Myocyte (in vitro differentiated cells): ENCODE data around the gene CEP68. TPM values are rescaled to one million over a fixed set of nuclear protein-coding genes. Genes with fewer than 3 reads are reported as not detected.
"Not testable (repeated sequence)": the region's sequence is repeated elsewhere in the genome, so short reads cannot be mapped to it uniquely, and the experiment has no call there.

Experiments used
- DNase-seq: peaks from one replicate; pipeline ENCODE4 v3.0.0-alpha.2; 2012; ENCODE audit warnings: low read depth
- polyA plus RNA-seq: library from polyadenylated mRNA; unstranded; fragments of >200 nt; gene quantifications from one replicate; pipeline ENCODE4 v1.2.1, GENCODE V29; 2012; ENCODE audit warnings: missing spikeins
- total RNA-seq: library from RNA; depleted of rRNA; stranded (reverse); fragments of >200 nt; gene quantifications from 2 replicates; pipeline ENCODE4 v1.2.3, GENCODE V29; 2014

Gene CEP68, protein sequence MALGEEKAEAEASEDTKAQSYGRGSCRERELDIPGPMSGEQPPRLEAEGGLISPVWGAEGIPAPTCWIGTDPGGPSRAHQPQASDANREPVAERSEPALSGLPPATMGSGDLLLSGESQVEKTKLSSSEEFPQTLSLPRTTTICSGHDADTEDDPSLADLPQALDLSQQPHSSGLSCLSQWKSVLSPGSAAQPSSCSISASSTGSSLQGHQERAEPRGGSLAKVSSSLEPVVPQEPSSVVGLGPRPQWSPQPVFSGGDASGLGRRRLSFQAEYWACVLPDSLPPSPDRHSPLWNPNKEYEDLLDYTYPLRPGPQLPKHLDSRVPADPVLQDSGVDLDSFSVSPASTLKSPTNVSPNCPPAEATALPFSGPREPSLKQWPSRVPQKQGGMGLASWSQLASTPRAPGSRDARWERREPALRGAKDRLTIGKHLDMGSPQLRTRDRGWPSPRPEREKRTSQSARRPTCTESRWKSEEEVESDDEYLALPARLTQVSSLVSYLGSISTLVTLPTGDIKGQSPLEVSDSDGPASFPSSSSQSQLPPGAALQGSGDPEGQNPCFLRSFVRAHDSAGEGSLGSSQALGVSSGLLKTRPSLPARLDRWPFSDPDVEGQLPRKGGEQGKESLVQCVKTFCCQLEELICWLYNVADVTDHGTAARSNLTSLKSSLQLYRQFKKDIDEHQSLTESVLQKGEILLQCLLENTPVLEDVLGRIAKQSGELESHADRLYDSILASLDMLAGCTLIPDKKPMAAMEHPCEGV
- total RNA-seq, result 25.0 and 36.8 TPM in 2 replicates
- polyA plus RNA-seq, result 12.4 TPM

DNA sequence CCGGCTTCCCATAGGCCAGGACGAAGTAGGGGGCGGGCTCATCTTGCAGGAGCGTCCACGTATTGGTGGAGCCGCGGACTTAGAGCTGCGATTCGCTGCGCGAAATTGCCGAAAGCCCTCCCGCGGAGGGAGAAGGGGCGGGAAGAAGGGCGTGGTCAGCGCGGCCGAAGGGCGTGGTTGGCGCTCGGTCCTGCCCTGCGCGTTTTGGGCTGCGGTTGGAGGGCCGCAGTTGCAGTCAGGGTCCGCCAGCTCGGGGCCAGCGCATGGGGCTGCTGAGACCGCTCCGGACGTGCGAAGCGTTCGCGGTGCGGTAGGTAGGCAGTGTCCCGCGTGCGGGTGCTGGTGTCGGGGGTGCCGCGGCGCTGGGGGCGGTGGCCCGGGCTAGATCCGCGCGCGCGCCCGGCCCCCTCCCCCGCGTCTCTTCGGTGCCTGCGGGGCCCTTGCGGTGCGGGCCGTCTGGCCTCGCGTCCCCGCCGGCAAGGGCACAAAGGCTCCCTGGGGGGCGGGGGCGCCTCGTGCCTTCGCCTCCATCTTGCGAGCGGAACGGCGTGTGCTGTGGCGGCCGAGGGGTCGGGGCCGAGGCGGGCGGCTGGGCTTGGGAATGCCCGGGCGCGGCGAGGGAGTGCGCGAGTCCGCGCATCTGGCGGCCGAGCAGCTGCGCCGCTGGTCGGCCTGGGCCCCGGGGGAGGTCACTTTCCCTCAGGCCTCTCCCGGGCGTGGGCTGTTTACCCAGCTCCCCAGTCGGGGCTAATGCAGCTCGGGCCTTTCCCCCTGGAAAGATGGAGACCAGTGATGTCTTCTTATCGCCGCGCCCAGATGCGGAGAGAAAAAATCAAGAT, at the start of gene CEP68:
TSS of gene CEP68 (plus strand) at position 202 of the 839 bp plus-strand sequence. CDS start 13,029 bp downstream, outside the sequence.
- DNase-seq, result peak; percentile 98

DNA sequence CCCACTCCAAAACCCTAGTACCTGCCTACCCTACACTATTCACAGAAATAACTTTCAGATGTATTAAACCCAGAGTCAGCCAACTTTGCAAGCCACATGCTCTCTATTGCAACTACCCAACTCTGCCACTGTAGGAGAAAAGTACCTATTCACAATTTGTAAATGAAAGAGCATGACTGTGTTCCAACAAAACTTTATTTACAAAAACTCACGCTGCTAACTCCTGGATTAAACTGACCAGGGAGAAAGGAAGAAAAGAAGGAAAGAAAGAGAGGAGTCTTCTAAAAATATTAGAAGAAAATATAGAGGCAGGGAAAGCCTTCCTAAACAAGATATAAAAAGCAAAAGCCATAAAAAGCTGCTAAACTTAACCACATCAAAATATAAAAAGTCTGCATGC, 42.4 kb upstream of the CEP68 start:
- no peak for DNase-seq

DNA sequence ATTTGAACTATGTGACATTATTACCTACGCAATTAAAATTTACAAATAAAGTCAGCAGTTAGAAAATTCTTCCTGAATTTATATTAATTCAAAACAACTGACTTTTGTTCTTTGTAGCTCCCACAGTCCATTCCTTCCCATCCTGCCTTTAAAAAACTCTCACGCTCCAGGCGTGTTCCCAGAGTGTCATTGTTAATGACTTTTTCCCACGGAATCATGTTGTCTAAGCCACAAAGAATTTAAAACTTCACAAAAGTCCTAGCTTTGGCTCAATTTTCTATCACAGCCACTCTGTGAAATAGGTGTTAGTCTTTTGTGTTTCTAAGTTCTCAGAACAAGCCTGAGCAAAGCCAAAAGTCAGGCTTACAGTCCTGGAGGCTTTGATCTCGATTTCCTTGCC, 40.5 kb upstream of the CEP68 start:
- no peak for DNase-seq

DNA sequence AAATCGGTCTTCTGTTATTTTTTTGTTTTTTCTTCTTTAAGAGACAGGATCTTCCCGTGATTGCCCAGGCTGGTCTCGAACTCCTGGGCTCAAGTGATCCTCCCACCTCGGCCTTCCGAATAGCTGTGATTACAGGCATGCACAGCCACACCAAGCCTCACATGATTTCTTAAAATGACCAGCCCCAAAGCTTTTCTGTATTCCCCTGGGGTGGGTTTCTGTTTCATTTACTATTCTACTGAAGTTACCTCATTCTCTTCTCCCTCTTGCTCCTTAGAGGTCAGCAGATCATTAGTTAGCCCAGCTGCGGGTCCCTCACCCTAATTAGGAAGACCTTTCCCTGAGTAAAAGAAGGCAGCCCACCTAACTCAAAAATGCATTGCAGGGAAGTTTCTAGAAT, 39.4 kb upstream of the CEP68 start:
- DNase-seq, result no peak

DNA sequence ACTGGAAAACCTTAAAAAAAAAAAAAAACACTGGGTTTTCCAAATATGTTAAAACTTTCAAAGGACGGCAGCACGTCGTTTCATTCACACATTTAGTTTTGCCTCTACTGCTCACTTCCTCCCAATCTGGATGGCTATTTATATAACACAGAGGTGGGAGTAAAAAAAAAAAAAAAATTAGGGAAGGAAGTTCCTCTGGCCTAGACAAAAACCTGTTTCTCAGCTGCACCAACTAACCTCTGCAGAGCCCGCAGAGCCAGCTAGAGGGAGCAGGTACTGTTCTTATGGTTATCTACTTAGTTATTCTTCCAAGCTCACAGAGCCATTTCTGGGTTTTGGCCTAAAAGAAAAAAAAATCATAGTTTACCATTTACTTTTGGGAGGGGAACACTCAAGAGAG, 38.9 kb upstream of the CEP68 start:
- DNase-seq, result no peak

DNA sequence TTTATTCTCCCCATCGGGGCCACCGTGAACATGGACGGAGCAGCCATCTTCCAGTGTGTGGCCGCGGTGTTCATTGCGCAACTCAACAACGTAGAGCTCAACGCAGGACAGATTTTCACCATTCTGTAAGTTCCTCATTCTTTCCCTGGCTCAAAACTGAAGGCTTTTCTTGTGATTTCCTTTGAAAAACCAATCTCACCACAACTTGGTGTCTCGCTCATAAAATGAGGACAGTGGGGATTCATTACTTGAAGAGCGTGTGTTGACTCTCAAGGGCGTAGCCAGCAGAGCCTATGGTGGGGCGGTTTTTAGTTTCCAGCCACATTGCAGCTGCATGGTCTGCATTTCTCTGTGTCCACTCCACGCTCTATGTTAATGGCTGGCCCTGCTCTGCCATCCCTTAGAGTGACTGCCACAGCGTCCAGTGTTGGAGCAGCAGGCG, 38.1 kb upstream of the CEP68 start:
- DNase-seq, result no peak

DNA sequence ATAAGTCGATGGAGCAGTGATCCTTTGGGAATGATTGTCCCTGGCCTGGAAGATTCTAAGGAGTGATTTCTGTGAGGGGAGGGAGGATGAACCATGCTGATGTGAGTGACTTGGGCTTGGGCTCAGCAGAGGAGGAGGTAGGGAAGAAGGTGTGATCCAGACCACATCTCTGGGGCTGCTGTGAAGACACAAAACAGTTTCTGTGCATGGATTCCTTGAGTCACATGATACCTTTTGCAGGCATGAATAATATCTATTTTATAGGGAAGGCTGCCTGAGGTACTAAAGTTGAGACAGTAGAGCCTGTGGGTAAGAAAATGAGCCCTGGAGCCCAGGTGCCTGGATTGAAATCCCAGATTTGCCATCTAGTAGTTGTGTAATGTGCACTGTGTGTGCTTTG, 37.2 kb upstream of the CEP68 start:
- DNase-seq, result no peak

DNA sequence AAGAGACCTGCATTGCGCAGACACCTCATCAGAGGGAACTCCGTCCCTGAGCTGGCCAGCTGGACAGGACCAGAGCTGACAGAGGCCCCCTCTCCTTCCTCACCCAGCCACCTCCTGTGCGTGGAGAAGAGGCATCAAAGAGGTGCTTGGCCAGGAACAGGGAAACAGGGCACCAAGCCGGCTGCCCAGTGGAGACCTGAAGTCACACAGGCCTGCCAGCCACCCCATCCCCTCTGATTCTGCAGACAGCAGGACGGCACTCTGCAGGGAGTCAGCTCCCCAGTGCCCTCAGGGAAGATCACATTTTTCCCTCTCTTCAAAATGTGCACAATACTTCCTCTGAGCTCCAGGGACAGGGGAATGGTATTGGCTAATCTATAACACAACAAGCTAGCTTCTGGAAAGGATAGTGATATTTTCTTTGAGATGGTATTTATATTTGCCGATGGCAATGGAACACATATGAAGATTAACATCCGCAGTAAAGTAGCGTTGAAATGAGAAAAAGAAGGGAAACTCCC, 36.5 kb upstream of the CEP68 start:
- DNase-seq, result no peak

DNA sequence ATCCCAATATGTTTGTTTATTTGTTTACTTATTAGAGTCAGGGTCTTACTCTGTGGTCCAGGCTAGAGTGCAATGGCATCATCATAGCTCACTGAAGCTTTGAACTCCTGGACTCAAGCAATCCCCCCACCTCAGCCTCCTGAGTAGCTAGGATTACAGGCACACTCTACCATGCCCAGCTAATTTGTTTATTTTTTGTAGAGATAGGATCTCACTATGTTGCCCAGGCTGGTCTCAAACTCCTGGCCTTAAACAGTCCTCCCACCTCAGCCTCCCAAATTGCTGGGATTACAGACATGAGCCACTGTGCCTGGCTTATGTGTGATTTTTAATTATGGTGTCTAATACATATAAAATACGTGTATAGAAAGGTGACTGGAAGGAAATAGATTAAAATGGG, 36.0 kb upstream of the CEP68 start:
- not testable (repeated sequence) for DNase-seq

DNA sequence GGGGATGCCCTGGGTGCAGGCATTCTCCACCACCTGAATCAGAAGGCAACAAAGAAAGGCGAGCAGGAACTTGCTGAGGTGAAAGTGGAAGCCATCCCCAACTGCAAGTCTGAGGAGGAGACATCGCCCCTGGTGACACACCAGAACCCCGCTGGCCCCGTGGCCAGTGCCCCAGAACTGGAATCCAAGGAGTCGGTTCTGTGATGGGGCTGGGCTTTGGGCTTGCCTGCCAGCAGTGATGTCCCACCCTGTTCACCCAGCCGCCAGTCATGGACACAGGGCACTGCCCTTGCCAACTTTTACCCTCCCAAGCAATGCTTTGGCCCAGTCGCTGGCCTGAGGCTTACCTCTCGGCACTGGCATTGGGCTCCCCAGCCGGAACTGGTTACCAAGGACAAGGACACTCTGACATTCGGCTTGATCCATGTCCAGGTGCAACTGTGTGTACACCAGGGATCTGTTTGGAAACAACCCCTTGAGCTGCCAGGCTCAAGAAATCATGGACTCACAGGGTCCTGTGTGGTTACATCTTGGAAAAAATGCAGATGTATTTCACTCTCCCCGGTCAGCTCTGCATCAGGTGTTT, 35.2 kb upstream of the CEP68 start:
- no peak for DNase-seq

DNA sequence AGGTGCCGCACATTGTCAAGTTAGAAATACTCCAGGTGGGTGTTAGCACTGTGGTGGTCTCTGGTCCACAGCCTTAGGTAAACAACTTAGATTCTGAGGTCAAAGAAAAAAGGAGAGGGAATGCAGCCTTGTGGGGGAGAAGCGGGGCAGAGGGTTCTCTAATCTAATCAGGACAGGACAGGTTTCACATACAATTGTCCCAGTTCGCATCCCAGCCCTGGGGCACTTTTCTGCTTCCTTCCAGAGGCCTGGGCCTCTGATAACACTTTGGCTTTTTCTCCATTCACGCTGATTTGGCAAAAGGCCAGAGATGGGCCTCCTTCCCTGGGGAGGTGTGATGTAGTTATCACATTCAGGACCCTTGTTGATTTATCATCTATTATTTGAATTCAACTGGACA, 34.5 kb upstream of the CEP68 start:
- no peak for DNase-seq

DNA sequence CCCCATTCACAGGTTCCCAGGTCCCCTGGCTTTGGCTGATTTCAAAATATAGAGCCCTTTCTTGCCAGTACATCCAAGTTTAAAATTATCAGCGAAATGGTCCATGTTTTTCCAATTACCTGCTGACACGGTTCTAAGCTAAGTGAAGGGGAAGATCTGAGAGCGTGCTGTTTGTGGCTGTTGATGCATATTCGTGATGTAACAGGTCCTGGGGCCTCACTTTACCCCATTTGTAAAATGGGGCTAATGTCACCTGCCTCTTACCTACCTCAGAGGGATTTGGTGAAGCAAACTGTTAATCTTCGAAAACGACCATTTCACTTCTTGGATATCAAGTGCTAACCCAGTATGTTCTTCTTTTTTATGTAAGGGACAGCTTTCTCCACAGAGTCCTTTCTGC, 34.0 kb upstream of the CEP68 start:
- no peak for DNase-seq

DNA sequence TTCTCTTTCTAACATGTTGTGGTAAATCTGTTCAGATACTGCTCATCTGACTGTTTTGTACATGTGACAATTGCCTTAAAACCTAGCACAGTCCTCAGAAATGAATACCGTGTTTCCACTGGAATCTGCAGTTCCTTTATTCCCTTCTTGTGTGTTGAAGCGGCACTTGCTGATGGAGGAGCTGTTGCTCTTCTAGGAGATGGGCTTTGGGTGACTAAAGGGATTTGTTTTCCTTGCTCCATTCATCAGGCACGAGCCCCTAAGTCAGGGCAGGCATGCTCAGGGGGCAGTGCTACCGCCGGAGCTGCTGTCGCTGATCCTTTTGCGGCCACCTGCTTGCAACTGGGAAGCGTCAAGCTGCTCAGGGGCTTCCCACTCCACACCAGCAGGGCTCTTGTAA, 32.5 kb upstream of the CEP68 start:
- no peak for DNase-seq

DNA sequence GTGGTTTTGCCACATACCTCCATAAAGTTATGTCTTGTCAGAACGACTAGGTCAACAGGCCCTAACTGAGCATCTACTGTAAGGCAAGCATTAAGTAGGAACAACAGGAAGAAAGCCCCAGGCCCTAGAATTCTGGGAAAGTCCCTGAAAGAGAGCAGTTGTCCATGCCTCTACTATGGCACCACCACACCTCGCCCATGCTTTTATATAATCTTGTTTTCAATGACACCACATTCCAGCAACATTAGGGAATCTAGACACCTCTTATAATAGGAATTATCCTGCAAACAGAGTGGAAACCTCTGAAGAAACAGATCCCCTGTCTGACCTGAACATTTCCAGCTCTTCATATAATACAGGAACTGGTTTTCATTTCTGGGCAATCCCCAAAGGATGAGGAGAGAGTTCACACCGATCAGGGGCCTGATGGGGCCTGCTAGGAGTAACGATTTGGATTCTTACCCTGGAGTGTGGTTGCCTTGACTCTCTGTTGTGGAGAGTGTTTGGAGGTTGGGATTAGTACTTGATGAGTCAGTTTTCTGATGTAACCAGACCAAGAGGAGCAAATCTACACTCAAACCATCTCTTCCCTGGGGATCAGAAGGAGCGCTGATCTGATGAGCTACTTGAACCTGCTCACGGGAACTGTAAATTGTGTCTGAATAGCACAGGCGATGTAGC, 31.9 kb upstream of the CEP68 start:
- DNase-seq, result peak; percentile 81

DNA sequence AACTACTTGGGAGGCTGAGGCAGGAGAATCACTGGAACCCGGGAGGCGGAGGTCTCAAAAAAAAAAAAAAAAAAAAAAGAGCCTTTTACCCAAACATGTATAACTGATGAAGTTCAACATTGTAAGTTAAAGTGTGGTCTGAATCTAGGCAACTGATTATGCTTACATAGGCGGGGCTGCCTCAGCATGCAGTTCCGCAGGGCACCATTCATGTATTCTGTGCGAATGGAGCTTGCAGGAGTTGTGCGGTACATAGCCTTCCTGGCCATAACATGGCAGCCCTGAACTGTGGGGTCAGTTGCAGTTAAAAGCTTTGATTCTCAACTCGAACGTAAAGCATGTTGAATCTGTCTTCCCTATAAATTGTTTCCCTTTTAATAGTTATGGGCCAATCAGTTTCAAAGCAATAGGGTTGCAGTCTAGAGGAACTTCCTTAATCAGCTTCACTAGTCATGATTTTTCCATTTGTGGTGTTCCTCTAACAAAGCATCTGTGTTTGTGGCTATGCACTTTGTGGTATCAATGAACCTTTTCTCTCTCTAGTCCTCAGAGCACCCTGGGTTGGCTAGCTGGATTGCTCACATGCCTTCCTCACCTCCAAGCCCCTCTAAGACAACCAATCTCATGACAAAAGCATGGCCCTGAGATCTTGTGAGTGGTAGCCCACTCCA, 30.6 kb upstream of the CEP68 start:
- peak; percentile 52 for DNase-seq

DNA sequence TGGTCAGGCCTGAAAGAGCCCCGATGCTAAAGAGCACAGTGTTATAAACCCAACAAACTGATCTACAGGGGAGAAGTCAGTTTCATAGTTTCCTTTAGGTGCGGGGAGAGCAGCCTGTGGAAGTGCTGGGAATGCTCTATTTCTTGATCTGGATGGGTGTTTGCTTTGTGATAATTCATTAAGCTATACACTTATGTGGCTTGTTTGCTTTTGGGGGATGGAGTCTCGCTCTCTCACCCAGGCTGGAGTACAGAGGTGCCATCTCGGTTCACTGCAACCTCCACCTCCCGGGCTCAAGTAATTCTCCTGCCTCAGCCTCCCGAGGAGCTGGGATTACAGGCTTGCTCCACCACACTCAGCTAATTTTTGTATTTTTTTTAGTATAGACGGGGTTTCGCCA, 30.1 kb upstream of the CEP68 start:
- no peak for DNase-seq

DNA sequence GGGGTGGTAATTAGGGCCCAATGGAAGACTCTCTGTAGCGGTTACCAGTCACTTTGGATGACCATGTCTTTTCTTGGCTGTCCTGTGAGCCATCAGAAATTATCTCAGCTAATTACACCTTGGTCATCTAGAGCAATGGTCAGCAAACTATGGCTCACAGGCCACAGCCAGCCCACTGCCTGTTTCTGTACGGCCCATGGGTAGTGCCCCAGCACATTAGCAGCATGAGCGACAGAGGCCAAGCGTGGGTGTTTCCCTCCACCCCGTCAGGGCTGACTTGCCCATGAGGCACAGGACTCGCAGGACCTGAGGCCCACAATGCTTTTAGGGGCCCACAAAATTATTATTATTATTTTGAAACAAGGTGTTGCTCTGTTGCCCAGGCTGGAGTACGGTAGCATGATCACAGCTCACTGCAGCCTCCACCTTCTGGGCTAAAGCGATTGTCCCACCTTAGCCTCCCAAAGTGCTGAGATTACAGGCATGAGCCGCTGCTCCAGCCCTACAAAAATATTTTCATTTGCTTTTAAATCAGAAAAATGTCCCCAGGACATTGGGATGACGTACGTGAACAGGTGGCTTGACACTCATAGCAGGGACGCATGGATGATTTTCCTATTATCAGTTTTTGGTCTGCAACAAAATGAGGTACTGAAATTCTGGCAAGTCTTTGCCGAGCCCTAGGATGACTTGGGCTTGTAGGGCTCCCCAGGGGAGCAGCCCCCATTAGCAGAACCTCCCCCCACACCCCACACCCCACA, 29.3 kb upstream of the CEP68 start:
- no peak for DNase-seq

DNA sequence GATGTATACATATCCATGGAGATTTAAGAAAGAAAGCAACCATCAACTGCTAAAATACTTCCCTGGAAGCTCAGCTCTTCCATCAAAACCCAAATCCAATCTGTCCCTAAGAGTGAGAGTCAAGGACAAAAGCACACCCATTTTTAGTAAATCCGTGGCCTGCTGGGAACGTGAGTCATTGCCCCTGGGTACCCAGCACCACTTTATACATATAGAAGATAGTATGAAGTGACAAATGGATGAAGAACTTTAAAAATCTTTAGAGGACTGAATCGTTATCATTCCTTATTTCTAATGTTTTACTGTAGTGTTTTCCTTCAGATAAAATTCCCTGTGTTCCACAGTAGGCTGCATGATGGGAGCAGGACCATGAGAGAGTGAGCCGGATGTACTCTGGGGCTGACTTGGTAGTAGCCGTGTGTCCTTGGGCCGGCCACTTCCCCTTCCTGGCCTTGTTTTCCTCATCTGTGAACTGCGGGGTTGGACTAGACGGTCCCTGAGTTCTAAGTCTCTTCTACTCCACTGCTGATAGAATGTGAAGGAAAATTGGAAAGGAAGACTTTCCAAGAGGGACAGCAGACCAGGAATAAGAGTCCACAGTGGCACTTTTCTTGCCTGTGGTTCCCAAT, 28.5 kb upstream of the CEP68 start:
- DNase-seq, result no peak
